ENCODE results near the gene CHD5. TPM values are rescaled to one million over a fixed set of nuclear protein-coding genes. Genes with fewer than 3 reads are reported as not detected.
"Not testable (repeated sequence)": the region's sequence is repeated elsewhere in the genome, so short reads cannot be mapped to it uniquely, and the experiment has no call there.

Gene CHD5
- polyA plus RNA-seq, 4 donors, result 0.28 to 1.8 (median 0.67) TPM; not detected in 1

DNA sequence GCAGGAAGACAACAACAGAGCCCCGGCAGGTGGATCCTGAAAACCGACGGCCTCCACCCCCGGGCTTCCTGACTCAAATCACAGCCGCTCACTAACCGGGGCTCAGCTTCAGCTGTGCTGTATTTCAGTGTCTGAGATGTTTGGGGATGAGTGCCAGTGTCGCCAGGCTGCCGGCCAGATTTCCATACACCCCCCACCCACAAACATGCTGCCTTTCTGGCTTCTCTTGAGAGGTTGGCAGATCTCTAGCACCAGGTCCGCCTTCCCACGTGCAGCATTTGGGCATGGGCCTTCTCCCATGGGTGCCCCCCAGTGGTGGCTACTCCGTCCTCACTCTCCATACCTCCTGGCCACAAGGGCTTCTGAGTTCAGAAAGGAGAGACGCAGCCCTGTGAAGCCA lies 99.7 kb downstream of the CHD5 start:
- FAIRE-seq (no peak), DNase-seq (no peak)
- no peak overlapping the region for H3K27ac ChIP-seq (ENCODE audit: low read depth in 1 of 3, low read length in 2 of 3)
- no peak overlapping the region for H3K4me3 ChIP-seq (ENCODE audit: low read depth in 1 of 3, low read length in 3 of 3)
- H3K36me3 ChIP-seq (ENCODE audit: control insufficient read depth in 3 of 3, insufficient read depth in 2 of 3, low read depth in 1 of 3, low read length in 3 of 3), result peaks cover 0 to 9% (median 0%) of the 10 kb centered on the region in 3 donors
- H3K9me3 ChIP-seq (ENCODE audit: control insufficient read depth in 2 of 2, insufficient read depth in 1 of 2, low read depth in 1 of 2, low read length in 1 of 2), result no peaks in the 10 kb centered on the region
- WGBS, 3 donors, result 60 to 71% (median 62%) methylated on average over 12 of the region's 12 CpGs
- no peaks in the 10 kb centered on the region for H3K27me3 ChIP-seq (ENCODE audit: control insufficient read depth in 3 of 3, insufficient read depth in 3 of 3, low read length in 3 of 3)
- H3K4me1 ChIP-seq (ENCODE audit: control insufficient read depth in 3 of 3, insufficient read depth in 2 of 3, low read depth in 1 of 3, low read length in 2 of 3), result no peaks in the 10 kb centered on the region

DNA sequence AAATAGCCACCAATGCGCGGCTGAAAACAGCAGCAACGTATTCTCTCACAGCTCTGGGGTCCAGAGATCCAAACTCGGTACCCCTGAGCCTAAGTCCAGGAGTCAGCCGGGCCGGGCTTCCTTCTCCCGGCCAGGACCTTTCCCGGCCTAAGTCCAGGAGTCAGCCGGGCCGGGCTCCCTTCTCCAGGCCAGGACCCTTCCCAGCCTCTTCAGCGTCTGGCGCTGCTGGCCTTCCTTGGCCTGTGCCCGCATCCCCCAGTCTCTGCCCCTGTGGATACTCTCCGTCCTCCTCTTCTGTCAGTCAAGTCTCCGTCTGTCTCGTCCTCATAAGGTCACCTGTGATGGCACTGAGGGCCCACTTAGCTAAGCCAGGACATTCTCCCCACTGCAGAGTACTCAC lies 102.2 kb downstream of the CHD5 start:
- no peaks in the 10 kb centered on the region for H3K9me3 ChIP-seq (ENCODE audit: control insufficient read depth in 2 of 2, insufficient read depth in 1 of 2, low read depth in 1 of 2, low read length in 1 of 2)
- 94 to 95% (median 95%) methylated on average over 15 to 16 of the region's 16 CpGs for WGBS, 3 donors
- FAIRE-seq (no peak), DNase-seq (no peak)
- H3K27ac ChIP-seq (ENCODE audit: low read depth in 1 of 3, low read length in 2 of 3), result no peak overlapping the region
- no peaks in the 10 kb centered on the region for H3K27me3 ChIP-seq (ENCODE audit: control insufficient read depth in 3 of 3, insufficient read depth in 3 of 3, low read length in 3 of 3)
- H3K4me3 ChIP-seq (ENCODE audit: low read depth in 1 of 3, low read length in 3 of 3), result no peak overlapping the region
- H3K4me1 ChIP-seq (ENCODE audit: control insufficient read depth in 3 of 3, insufficient read depth in 2 of 3, low read depth in 1 of 3, low read length in 2 of 3), result no peaks in the 10 kb centered on the region
- peaks cover 0 to 12% (median 0%) of the 10 kb centered on the region in 3 donors for H3K36me3 ChIP-seq (ENCODE audit: control insufficient read depth in 3 of 3, insufficient read depth in 2 of 3, low read depth in 1 of 3, low read length in 3 of 3)

DNA sequence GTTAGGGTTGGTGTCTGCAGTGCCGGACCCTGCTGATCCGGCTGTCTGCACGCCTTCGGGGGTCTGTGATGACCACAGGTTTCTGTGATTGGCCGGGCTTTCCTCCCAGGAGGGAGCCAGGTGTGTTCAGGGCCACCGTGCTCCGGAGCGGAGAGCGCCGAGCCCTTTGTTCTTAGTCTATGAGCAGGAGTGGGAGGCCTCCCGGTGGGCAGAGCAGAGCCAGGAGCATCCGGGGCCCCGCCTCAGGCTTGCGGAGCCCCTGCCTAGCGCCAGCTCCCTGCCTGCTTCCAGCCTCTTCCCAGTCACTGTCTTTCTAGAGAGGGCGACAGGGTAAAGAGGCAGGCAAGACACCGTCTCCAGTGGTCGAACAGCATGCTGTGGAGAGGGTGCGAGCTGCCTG lies 102.6 kb downstream of the CHD5 start:
- FAIRE-seq (no peak), DNase-seq (no peak)
- Histone ChIP-seq H3K4me1 (ENCODE audit: control insufficient read depth in 3 of 3, insufficient read depth in 2 of 3, low read depth in 1 of 3, low read length in 2 of 3) (no peaks in the 10 kb centered on the region), H3K27me3 (ENCODE audit: control insufficient read depth in 3 of 3, insufficient read depth in 3 of 3, low read length in 3 of 3) (no peaks in the 10 kb centered on the region), H3K27ac (ENCODE audit: low read depth in 1 of 3, low read length in 2 of 3) (no peak overlapping the region), H3K4me3 (ENCODE audit: low read depth in 1 of 3, low read length in 3 of 3) (no peak overlapping the region), H3K9me3 (ENCODE audit: control insufficient read depth in 2 of 2, insufficient read depth in 1 of 2, low read depth in 1 of 2, low read length in 1 of 2) (no peaks in the 10 kb centered on the region), H3K36me3 (ENCODE audit: control insufficient read depth in 3 of 3, insufficient read depth in 2 of 3, low read depth in 1 of 3, low read length in 3 of 3) (peaks cover 0 to 12% (median 0%) of the 10 kb centered on the region in 3 donors)
- 86 to 90% (median 89%) methylated on average over 16 to 19 of the region's 19 CpGs for WGBS, 3 donors

DNA sequence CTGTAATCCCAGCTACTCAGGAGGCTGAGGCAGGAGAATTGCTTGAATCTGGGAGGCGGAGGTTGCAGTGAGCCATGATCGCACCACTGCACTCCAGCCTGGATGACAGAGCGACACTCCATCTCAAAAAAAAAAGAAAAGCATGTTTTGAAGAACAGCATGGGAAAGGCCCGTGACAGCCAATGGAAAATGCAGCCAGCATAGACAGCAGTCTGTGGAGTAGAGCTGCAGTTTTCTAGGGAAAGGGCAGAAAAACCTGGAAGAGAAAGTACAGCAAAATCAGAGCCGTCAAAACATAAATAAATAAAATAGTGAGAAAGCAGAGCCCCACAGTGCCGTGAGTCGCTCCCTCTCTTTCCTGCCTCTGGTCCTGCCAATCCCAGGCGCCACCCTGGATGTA lies 103.1 kb downstream of the CHD5 start:
- H3K4me1 ChIP-seq (ENCODE audit: control insufficient read depth in 3 of 3, insufficient read depth in 2 of 3, low read depth in 1 of 3, low read length in 2 of 3); H3K36me3 ChIP-seq (ENCODE audit: control insufficient read depth in 3 of 3, insufficient read depth in 2 of 3, low read depth in 1 of 3, low read length in 3 of 3); FAIRE-seq; H3K27me3 ChIP-seq (ENCODE audit: control insufficient read depth in 3 of 3, insufficient read depth in 3 of 3, low read length in 3 of 3); H3K4me3 ChIP-seq (ENCODE audit: low read depth in 1 of 3, low read length in 3 of 3); H3K27ac ChIP-seq (ENCODE audit: low read depth in 1 of 3, low read length in 2 of 3); DNase-seq; H3K9me3 ChIP-seq (ENCODE audit: control insufficient read depth in 2 of 2, insufficient read depth in 1 of 2, low read depth in 1 of 2, low read length in 1 of 2): not testable (repeated sequence)
- 87 to 95% (median 89%) methylated on average over 8 of the region's 8 CpGs for WGBS, 3 donors

DNA sequence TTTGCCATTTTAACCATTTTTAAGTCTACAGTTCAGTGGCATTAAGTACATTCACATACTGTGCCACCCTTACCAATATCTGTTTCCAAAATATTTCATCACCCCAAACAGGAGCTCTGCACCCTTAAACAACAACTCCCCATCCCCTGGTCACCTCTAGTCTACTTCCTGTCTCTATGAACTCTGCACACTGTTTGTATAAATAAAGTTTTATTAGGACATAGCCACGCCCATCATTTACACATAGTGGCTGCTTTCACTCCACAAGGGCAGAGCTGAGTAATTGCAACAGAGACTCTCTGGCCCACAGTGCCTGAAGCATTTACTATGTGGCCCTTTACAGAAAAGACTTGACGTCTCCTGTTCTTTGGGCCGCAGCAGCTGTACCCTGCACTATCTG lies 104.4 kb downstream of the CHD5 start:
- no peaks in the 10 kb centered on the region for H3K9me3 ChIP-seq (ENCODE audit: control insufficient read depth in 2 of 2, insufficient read depth in 1 of 2, low read depth in 1 of 2, low read length in 1 of 2)
- FAIRE-seq, result no peak
- DNase-seq, result peak in 1 of 2 donors; percentile 27
- WGBS, 3 donors, result 48 to 93% (median 69%) methylated on average over 3 of the region's 3 CpGs
- peaks cover 0 to 5% (median 0%) of the 10 kb centered on the region in 3 donors for H3K36me3 ChIP-seq (ENCODE audit: control insufficient read depth in 3 of 3, insufficient read depth in 2 of 3, low read depth in 1 of 3, low read length in 3 of 3)
- no peak overlapping the region for H3K4me3 ChIP-seq (ENCODE audit: low read depth in 1 of 3, low read length in 3 of 3)
- no peaks in the 10 kb centered on the region for H3K27me3 ChIP-seq (ENCODE audit: control insufficient read depth in 3 of 3, insufficient read depth in 3 of 3, low read length in 3 of 3)
- no peaks in the 10 kb centered on the region for H3K4me1 ChIP-seq (ENCODE audit: control insufficient read depth in 3 of 3, insufficient read depth in 2 of 3, low read depth in 1 of 3, low read length in 2 of 3)
- H3K27ac ChIP-seq (ENCODE audit: low read depth in 1 of 3, low read length in 2 of 3), result no peak overlapping the region

DNA sequence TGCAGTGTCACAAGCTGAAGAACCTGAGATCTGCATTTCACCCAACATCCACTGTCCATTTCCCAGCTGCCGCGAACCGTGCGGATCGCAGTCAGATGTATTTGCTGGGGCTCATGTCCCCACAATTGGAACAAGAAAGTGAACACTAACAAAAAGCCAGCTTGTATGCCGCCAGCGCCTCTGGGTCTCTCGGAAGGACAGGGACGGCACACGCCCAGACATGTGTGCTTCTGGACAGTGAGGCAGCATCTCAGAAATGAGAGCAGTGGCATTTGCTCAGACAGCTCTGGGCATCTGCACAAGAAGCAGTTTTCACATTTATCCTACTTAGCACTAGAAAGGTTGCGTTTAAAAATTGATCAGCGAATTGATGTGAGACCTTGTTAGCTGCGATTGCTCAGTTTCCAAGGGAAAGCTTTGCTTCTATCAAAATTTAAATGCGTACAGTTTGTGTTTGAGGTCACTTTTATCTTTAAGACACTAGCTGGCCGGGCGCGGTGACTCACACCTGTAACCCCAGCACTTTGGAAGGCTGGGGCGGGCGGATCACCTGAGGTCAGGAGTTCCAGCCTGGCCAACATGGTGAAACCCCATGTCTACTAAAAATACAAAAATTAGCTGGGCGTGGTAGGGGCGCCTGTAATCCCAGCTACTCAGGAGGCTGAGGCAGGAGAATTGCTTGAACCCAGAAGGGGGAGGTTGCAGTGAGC lies 105.8 kb downstream of the CHD5 start:
- no peaks in the 10 kb centered on the region for H3K4me1 ChIP-seq (ENCODE audit: control insufficient read depth in 3 of 3, insufficient read depth in 2 of 3, low read depth in 1 of 3, low read length in 2 of 3)
- FAIRE-seq, result no peak
- H3K36me3 ChIP-seq (ENCODE audit: control insufficient read depth in 3 of 3, insufficient read depth in 2 of 3, low read depth in 1 of 3, low read length in 3 of 3), result peaks cover 0 to 5% (median 0%) of the 10 kb centered on the region in 3 donors
- H3K27me3 ChIP-seq (ENCODE audit: control insufficient read depth in 3 of 3, insufficient read depth in 3 of 3, low read length in 3 of 3), result no peaks in the 10 kb centered on the region
- 70 to 84% (median 78%) methylated on average over 21 of the region's 21 CpGs for WGBS, 3 donors
- H3K4me3 ChIP-seq (ENCODE audit: low read depth in 1 of 3, low read length in 3 of 3), result no peak overlapping the region
- DNase-seq, result no peak
- no peaks in the 10 kb centered on the region for H3K9me3 ChIP-seq (ENCODE audit: control insufficient read depth in 2 of 2, insufficient read depth in 1 of 2, low read depth in 1 of 2, low read length in 1 of 2)
- H3K27ac ChIP-seq (ENCODE audit: low read depth in 1 of 3, low read length in 2 of 3), result no peak overlapping the region

DNA sequence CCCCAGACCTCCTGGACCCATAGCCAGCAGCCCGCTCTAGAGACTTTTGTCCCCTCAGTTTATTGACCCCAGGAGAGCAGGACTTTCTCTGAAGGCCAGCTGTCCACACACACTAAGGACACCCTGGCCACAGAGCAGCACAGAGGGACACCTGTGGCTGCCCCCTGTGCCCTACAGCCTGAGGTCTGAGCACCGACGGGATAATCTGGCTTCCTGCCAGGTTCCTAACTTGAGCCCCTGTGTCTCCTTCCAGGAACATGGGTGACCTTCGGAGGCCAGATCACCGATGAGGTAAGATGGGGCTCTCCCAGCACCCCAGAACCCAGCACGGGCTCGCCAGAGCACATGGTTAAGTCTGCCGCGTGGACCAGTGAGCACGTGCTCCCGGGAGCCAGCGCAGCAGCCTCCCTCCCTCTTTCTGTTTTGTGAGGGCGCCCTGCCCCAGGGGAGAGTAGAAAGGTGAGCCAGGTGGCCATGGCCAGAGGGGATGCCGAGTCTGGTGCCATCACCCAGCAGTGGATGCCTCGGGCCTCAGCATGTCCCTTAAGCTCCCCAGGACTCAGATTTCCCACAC lies 106.6 kb downstream of the CHD5 start:
- no peak for FAIRE-seq

DNA sequence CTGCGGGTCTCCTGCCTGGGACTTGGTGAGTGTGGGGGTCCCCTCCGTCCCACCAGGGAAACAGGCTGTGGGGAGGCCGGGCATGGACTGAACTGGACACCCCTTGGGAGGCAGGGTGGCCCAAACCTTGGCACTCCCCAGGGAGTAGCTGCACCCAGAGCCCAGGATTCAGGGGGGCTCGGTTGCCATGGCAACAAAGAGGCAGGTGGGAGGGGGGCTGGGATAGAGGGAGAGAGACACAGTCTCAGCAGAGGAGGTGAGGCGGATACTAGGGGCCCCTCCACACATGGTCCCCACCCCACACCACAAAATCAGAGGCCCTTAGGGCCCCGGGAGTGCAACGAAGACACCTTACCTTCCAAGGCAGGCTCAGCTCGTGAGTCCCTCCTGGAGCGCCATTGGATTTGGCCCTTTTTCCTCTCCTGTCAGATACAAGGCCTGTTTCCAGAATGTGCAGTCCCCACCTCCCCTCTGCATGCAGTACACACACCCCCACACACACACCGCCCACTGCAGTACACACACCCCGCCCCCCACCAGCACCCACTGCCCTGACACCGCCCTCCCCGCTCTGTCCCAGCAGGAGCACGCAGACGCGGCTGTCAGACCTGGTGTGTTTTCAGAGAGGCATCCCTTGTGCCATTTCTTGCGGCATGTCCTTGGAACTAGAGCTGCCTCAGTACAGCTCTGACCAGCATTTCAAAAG lies 107.2 kb downstream of the CHD5 start:
- 87 to 90% (median 90%) methylated on average over 13 to 17 of the region's 17 CpGs for WGBS, 3 donors
- FAIRE-seq, result no peak

More for the DNA sequence above, 106.6 kb downstream of the CHD5 start:
- Histone ChIP-seq H3K36me3 (ENCODE audit: control insufficient read depth in 3 of 3, insufficient read depth in 2 of 3, low read depth in 1 of 3, low read length in 3 of 3) (peaks cover 0 to 5% (median 0%) of the 10 kb centered on the region in 3 donors), H3K9me3 (ENCODE audit: control insufficient read depth in 2 of 2, insufficient read depth in 1 of 2, low read depth in 1 of 2, low read length in 1 of 2) (no peaks in the 10 kb centered on the region), H3K4me1 (ENCODE audit: control insufficient read depth in 3 of 3, insufficient read depth in 2 of 3, low read depth in 1 of 3, low read length in 2 of 3) (no peaks in the 10 kb centered on the region), H3K4me3 (ENCODE audit: low read depth in 1 of 3, low read length in 3 of 3) (no peak overlapping the region), H3K27me3 (ENCODE audit: control insufficient read depth in 3 of 3, insufficient read depth in 3 of 3, low read length in 3 of 3) (no peaks in the 10 kb centered on the region), H3K27ac (ENCODE audit: low read depth in 1 of 3, low read length in 2 of 3) (no peak overlapping the region)
- WGBS, 3 donors, result 85 to 92% (median 91%) methylated on average over 10 to 15 of the region's 15 CpGs
- no peak for DNase-seq

More for the DNA sequence above, 107.2 kb downstream of the CHD5 start:
- Histone ChIP-seq H3K4me1 (ENCODE audit: control insufficient read depth in 3 of 3, insufficient read depth in 2 of 3, low read depth in 1 of 3, low read length in 2 of 3) (no peaks in the 10 kb centered on the region), H3K36me3 (ENCODE audit: control insufficient read depth in 3 of 3, insufficient read depth in 2 of 3, low read depth in 1 of 3, low read length in 3 of 3) (peaks cover 0 to 5% (median 0%) of the 10 kb centered on the region in 3 donors), H3K9me3 (ENCODE audit: control insufficient read depth in 2 of 2, insufficient read depth in 1 of 2, low read depth in 1 of 2, low read length in 1 of 2) (no peaks in the 10 kb centered on the region), H3K27me3 (ENCODE audit: control insufficient read depth in 3 of 3, insufficient read depth in 3 of 3, low read length in 3 of 3) (no peaks in the 10 kb centered on the region), H3K4me3 (ENCODE audit: low read depth in 1 of 3, low read length in 3 of 3) (no peak overlapping the region), H3K27ac (ENCODE audit: low read depth in 1 of 3, low read length in 2 of 3) (no peak overlapping the region)
- DNase-seq, result no peak
